HepG2 (cell line): Measurements from ENCODE around the gene SPTBN4. TPM values are rescaled to one million over a fixed set of nuclear protein-coding genes. Genes with fewer than 3 reads are reported as not detected.

Experiments
- ATAC-seq: fragments of 200-7000 bp; cut with Tn5 transposase; 3 replicates; pipeline ENCODE4 v1.9.1; 2020; ENCODE audit warnings: mild to moderate bottlenecking, moderate library complexity
- BruUV-seq: library from RNA; stranded (reverse); fragments of 400-500 nt; replicated peaks from 2 replicates; lab custom pipeline; 2021; lab: Mats Ljungman, UMichigan
- CTCF ChIA-PET: fragments of 300-600 bp; formaldehyde crosslinking; extraction: SDS; loops from one replicate; lab custom pipeline; 2021; ENCODE audit warnings: low total read pairs, inconsistent platforms, low intra/inter-chr PET ratio; lab: Yijun Ruan, JAX
- POLR2A ChIA-PET: fragments of 350-600 bp; sonication (Branson Sonifier 250); formaldehyde crosslinking; loops from one replicate; lab custom pipeline; 2020; ENCODE audit warnings: antibody characterized with exemption, inconsistent platforms; lab: Yijun Ruan, JAX
- DNase-seq: peaks from one replicate; pipeline ENCODE4 v3.0.0-alpha.2; 2015; ENCODE audit warnings: low spot score
- FAIRE-seq: peaks from 3 replicates; lab custom pipeline; 2011; peaks lifted over from hg19 to GRCh38; lab: Jason Lieb, UNC
- H2AFZ ChIP-seq: one replicate; pipeline ENCODE4 v1.6.1; 2011; ENCODE audit warnings: low read length, inconsistent platforms
- H3K27ac ChIP-seq: fragments of 300-600 bp; 3 replicates; pipeline ENCODE4 v1.8.0; 2011; ENCODE audit warnings: mixed run types, mild to moderate bottlenecking, mixed read lengths, low read length, inconsistent platforms; ENCODE audit not compliant: insufficient read depth; ENCODE audit errors: extremely low read length
- H3K27me3 ChIP-seq, 2 experiments: fragments of 200-600 bp in 1 of 2; 2 replicates in 1 of 2; 3 replicates in 1 of 2; pipeline versions ENCODE4 v1.6.0 to v1.8.0; 2011; ENCODE audit warnings: low read length in 2 of 2, mild to moderate bottlenecking in 2 of 2, moderate library complexity in 2 of 2, inconsistent platforms in 1 of 2; ENCODE audit not compliant: insufficient read depth in 2 of 2, control insufficient read depth in 1 of 2
- H3K36me3 ChIP-seq, 2 experiments: fragments of 200-600 bp in 1 of 2; replicated peaks in 1 of 2; 2 replicates in 1 of 2; 3 replicates in 1 of 2; pipeline versions ENCODE4 v1.5.1 to v1.8.0; 2011; ENCODE audit warnings: low read length in 2 of 2, inconsistent platforms in 1 of 2; ENCODE audit not compliant: insufficient read depth in 2 of 2, control insufficient read depth in 1 of 2
- H3K4me1 ChIP-seq: 2 replicates; pipeline ENCODE4 v1.5.1; 2012; ENCODE audit warnings: low read length, inconsistent platforms; ENCODE audit not compliant: insufficient read depth
- H3K4me2 ChIP-seq: 2 replicates; pipeline ENCODE4 v1.6.0; 2011; ENCODE audit warnings: low read depth, low read length, inconsistent platforms
- H3K4me3 ChIP-seq, 3 experiments: fragments of 200-600 bp in 1 of 3; sonication (generic), shearing (Covaris generic) in 1 of 3; replicated peaks in 1 of 3; 2 replicates each; pipeline ENCODE4 v1.5.1; 2011 to 2016; ENCODE audit warnings: low read length in 3 of 3, inconsistent platforms in 2 of 3, low read depth in 2 of 3, mild to moderate bottlenecking in 2 of 3, control low read depth in 1 of 3, mixed read lengths in 1 of 3; ENCODE audit not compliant: insufficient read depth in 1 of 3
- H3K79me2 ChIP-seq: one replicate; pipeline ENCODE4 v1.6.1; 2011; ENCODE audit warnings: low read length, inconsistent platforms; ENCODE audit not compliant: insufficient read depth
- H3K9ac ChIP-seq: 2 replicates; pipeline ENCODE4 v1.6.0; 2011; ENCODE audit warnings: mild to moderate bottlenecking, low read depth, low read length, inconsistent platforms; ENCODE audit not compliant: insufficient read depth
- H3K9me3 ChIP-seq: 2 replicates; pipeline ENCODE4 v1.5.1; 2012; ENCODE audit warnings: mild to moderate bottlenecking, low read length
- H4K20me1 ChIP-seq: 2 replicates; pipeline ENCODE4 v1.6.0; 2011; ENCODE audit warnings: inconsistent platforms, mild to moderate bottlenecking, low read length, moderate library complexity; ENCODE audit not compliant: insufficient read depth
- MXD4 ChIP-seq: IDR thresholded peaks from 2 replicates; pipeline ENCODE4 v1.6.1; 2016; ENCODE audit warnings: mild to moderate bottlenecking, missing biosample characterization, missing genetic modification reagents
- ZNF121 ChIP-seq: sonication (generic); formaldehyde crosslinking; IDR thresholded peaks from 2 replicates; pipeline ENCODE4 v1.5.0; 2020; ENCODE audit warnings: mild to moderate bottlenecking, missing genetic modification reagents
- ZNF724P ChIP-seq: sonication (generic); formaldehyde crosslinking; IDR thresholded peaks from 2 replicates; pipeline ENCODE4 v1.8.0; 2022; ENCODE audit warnings: missing genetic modification reagents, borderline replicate concordance
- WGBS: methylation state at CpG from one replicate; pipeline ENCODE4 v1.1.6; 2017; ENCODE audit warnings: low lambda C conversion rate; 5-methylcytosine and 5-hydroxymethylcytosine counted together
- in situ Hi-C: cut with HindIII; loops from 2 replicates; pipeline ENCODE4 v1.10.0; 2017; ENCODE audit warnings: low pct_unique_long_range_greater_than_20kb; ENCODE audit not compliant: extremely low pct_ligation_motif_present
- intact Hi-C: fragments of 100-400 bp; cut with micrococcal nuclease; formaldehyde crosslinking; loops from one replicate; pipeline ENCODE4 v1.10.0; 2022; ENCODE audit not compliant: unreplicated experiment
- polyA plus RNA-seq, 8 experiments: library from polyadenylated mRNA; depleted of rRNA in 3 of 8; stranded (reverse) in 7 of 8; unstranded in 1 of 8; fragments of >200 nt; fragmentation: Illumina TruSeq in 4 of 8; extraction: Trizol in 4 of 8; gene quantifications; 2 replicates each; pipeline versions ENCODE4 v1.2.1 to v1.2.3, GENCODE V29; 2011 to 2016; ENCODE audit warnings: low read depth in 4 of 8, missing spikeins in 1 of 8, mixed read lengths in 1 of 8; ENCODE audit not compliant: insufficient read depth in 1 of 8
- total RNA-seq, 5 experiments: library from RNA; depleted of rRNA; stranded (reverse); fragments of >200 nt; fragmentation: Illumina TruSeq; extraction: Trizol; gene quantifications; 2 replicates each; pipeline ENCODE4 v1.2.3, GENCODE V29; 2016; ENCODE audit warnings: low read depth in 1 of 5
- TF ChIP-seq, protein P1 (sequence below): sonication (generic); formaldehyde crosslinking; conservative IDR thresholded peaks from 2 replicates; pipeline ENCODE4 v1.8.0; 2022; ENCODE audit warnings: mild to moderate bottlenecking, moderate library complexity, missing genetic modification reagents

Gene SPTBN4
- total and polyA plus RNA-seq, 2 of the 13 experiments (the other 11 are each of a cell fraction or from before 2014, with no cell fraction given): 0.11 TPM

GRCh38 chr19:40559394-40559793 lies 92.6 kb downstream of the SPTBN4 start:
- ChIA-PET POLR2A (no interaction called here), CTCF (no interaction called here)
- intact Hi-C loops (no loop called here), in situ Hi-C loops (no loop called here)
- Histone ChIP-seq H3K27me3 (peaks cover 10 to 39% of the 10 kb centered on the region in 2 experiments; a peak in 4 of 5 replicates), H3K4me3 (no peak overlapping the region), H2AFZ (no peak overlapping the region), H3K36me3 (no peaks in the 10 kb centered on the region), H3K9ac (no peak overlapping the region), H3K9me3 (no peaks in the 10 kb centered on the region), H3K4me1 (no peaks in the 10 kb centered on the region), H3K79me2 (no peaks in the 10 kb centered on the region), H4K20me1 (no peaks in the 10 kb centered on the region), H3K27ac (no peak overlapping the region), H3K4me2 (no peak overlapping the region)
- FAIRE-seq: no peak
- no peak for DNase-seq
- TF ChIP-seq ZNF121 (0 out of 2 replicates have a peak, but pooled peaks have one; percentile 28), MXD4 (CRISPR knock-in tag) (no peak)
- no TSS peak for BruUV-seq
- WGBS: 3% methylated on average over 3 of the region's 3 CpGs
- no peak for ATAC-seq

DNA sequence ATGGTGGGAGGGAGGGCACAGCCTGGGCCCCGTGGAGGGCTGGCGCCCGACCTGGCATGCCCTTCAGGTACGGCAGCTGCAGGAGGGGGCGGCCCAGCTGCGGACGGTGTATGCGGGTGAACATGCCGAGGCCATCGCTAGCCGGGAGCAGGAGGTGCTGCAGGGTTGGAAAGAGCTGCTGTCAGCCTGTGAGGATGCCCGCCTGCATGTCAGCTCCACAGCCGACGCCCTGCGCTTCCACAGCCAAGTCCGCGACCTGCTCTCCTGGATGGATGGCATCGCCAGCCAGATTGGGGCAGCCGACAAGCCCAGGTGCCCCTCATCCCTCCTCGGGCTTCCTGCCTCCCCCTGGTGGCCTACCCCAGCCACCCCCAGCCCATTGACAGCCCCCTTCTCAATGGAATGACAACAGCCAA lies 93.3 kb downstream of the SPTBN4 start:
- Histone ChIP-seq H3K9me3 (no peaks in the 10 kb centered on the region), H4K20me1 (no peaks in the 10 kb centered on the region), H3K27ac (no peak overlapping the region), H3K4me2 (no peak overlapping the region), H3K27me3 (peaks cover 8 to 34% of the 10 kb centered on the region in 2 experiments; a peak in 4 of 5 replicates), H3K79me2 (no peaks in the 10 kb centered on the region), H3K9ac (no peak overlapping the region), H2AFZ (no peak overlapping the region), H3K36me3 (no peaks in the 10 kb centered on the region), H3K4me1 (no peaks in the 10 kb centered on the region), H3K4me3 (no peak overlapping the region)
- no TSS peak for BruUV-seq
- no peak for FAIRE-seq
- ChIA-PET POLR2A (no interaction called here), CTCF (no interaction called here)
- no peak for DNase-seq
- TF ChIP-seq, protein P1, sequence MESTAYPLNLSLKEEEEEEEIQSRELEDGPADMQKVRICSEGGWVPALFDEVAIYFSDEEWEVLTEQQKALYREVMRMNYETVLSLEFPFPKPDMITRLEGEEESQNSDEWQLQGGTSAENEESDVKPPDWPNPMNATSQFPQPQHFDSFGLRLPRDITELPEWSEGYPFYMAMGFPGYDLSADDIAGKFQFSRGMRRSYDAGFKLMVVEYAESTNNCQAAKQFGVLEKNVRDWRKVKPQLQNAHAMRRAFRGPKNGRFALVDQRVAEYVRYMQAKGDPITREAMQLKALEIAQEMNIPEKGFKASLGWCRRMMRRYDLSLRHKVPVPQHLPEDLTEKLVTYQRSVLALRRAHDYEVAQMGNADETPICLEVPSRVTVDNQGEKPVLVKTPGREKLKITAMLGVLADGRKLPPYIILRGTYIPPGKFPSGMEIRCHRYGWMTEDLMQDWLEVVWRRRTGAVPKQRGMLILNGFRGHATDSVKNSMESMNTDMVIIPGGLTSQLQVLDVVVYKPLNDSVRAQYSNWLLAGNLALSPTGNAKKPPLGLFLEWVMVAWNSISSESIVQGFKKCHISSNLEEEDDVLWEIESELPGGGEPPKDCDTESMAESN (CRISPR knock-in tag): no peak
- no peak for TF ChIP-seq ZNF724P (CRISPR knock-in tag)
- 50% methylated on average over 4 of the region's 20 CpGs for WGBS
- ATAC-seq: peak; percentile 36; the same call in 1 of the 3 replicates
- in situ Hi-C loops: no loop called here
- intact Hi-C loops: no loop called here
